ENCODE data around the gene TOP2A.

- TF ChIP-seq EZH2phosphoT487 (IDR thresholded peaks at IDR 0.05; ENCODE audit: borderline replicate concordance), result no peak
- TF ChIP-seq, protein P1, sequence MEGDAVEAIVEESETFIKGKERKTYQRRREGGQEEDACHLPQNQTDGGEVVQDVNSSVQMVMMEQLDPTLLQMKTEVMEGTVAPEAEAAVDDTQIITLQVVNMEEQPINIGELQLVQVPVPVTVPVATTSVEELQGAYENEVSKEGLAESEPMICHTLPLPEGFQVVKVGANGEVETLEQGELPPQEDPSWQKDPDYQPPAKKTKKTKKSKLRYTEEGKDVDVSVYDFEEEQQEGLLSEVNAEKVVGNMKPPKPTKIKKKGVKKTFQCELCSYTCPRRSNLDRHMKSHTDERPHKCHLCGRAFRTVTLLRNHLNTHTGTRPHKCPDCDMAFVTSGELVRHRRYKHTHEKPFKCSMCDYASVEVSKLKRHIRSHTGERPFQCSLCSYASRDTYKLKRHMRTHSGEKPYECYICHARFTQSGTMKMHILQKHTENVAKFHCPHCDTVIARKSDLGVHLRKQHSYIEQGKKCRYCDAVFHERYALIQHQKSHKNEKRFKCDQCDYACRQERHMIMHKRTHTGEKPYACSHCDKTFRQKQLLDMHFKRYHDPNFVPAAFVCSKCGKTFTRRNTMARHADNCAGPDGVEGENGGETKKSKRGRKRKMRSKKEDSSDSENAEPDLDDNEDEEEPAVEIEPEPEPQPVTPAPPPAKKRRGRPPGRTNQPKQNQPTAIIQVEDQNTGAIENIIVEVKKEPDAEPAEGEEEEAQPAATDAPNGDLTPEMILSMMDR (IDR thresholded peaks at IDR 0.05 in 2 of 3, conservative IDR thresholded peaks at IDR 0.05 in 1 of 3; ENCODE audit: borderline replicate concordance in 1 of 3, insufficient read depth in 1 of 3, low read depth in 2 of 3, low read length in 2 of 3), result no peak
- no peak for TF ChIP-seq POLR2AphosphoS5 (IDR thresholded peaks at IDR 0.05; ENCODE audit: low read depth, low read length)
- no peak for TF ChIP-seq POLR2A (IDR thresholded peaks at IDR 0.05; ENCODE audit: borderline replicate concordance, extremely low read depth, insufficient read depth, insufficient read length)
- TF ChIP-seq RAD21 (IDR thresholded peaks at IDR 0.05; ENCODE audit: low read depth), result no peak
- no peak for TF ChIP-seq REST (IDR thresholded peaks at IDR 0.05; ENCODE audit: low read depth)
- TF ChIP-seq EZH2 (IDR thresholded peaks at IDR 0.05), result no peak
- TF ChIP-seq, protein P2, sequence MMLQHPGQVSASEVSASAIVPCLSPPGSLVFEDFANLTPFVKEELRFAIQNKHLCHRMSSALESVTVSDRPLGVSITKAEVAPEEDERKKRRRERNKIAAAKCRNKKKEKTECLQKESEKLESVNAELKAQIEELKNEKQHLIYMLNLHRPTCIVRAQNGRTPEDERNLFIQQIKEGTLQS (IDR thresholded peaks at IDR 0.05), result no peak
- TF ChIP-seq CEBPB (IDR thresholded peaks at IDR 0.05; ENCODE audit: low read depth), result no peak
- TF ChIP-seq SP1 (IDR thresholded peaks at IDR 0.05; ENCODE audit: low read depth), result no peak
- TF ChIP-seq, protein P3, sequence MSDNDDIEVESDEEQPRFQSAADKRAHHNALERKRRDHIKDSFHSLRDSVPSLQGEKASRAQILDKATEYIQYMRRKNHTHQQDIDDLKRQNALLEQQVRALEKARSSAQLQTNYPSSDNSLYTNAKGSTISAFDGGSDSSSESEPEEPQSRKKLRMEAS (IDR thresholded peaks at IDR 0.05), result no peak
- TF ChIP-seq EGR1 (IDR thresholded peaks at IDR 0.05; ENCODE audit: low read depth), result no peak
- no peak for TF ChIP-seq YY1 (IDR thresholded peaks at IDR 0.05; ENCODE audit: extremely low read depth, insufficient replicate concordance, low read depth, low read length)
These were observed 71.5 kb downstream of the TOP2A start for GRCh38 chr17:40345994-40346764.
